Left cardiac atrium (tissue), 2 donors: ENCODE data around the gene DAW1. TPM values are rescaled to one million over a fixed set of nuclear protein-coding genes. Genes with fewer than 3 reads are reported as not detected.

Experiments used
- total RNA-seq, 2 donors: library from RNA; stranded (reverse); fragmentation: NEBNext Ultra II Directional; extraction: Animal tissue kit (Norgen Biotek cat#: 25700); gene quantifications; one replicate each; pipeline ENCODE4 v1.2.1, GENCODE V29; 2021
- donor health status: DM: no; HTN: yes; CAD: no; lungs with severe emphysema.
- donor health status: DM: yes; HTN: yes; CAD: no.

Gene DAW1
- total RNA-seq, 2 donors from 2014 or later: 0.21 to 0.65 TPM

Other genes starting within 250 kb of the DAW1 start
- gene SCYGR5, start 204.8 kb upstream of the DAW1 start, total RNA-seq: not detected
- gene SLC19A3, start 153.6 kb upstream of the DAW1 start, total RNA-seq: 10 to 100 TPM; 14.2 to 40.4 TPM
- not detected for gene SCYGR6, start 146.9 kb upstream of the DAW1 start, total RNA-seq
- not detected for gene SCYGR7, start 143.3 kb upstream of the DAW1 start, total RNA-seq
- not detected for gene SCYGR8, start 125.7 kb upstream of the DAW1 start, total RNA-seq
- gene CCL20, start 57.8 kb upstream of the DAW1 start, total RNA-seq: not detected